Uterus (tissue), 4 donors: Measurements from ENCODE around the gene CD1C. TPM values are rescaled to one million over a fixed set of nuclear protein-coding genes. Genes with fewer than 3 reads are reported as not detected.
"Not testable (repeated sequence)": the region's sequence is repeated elsewhere in the genome, so short reads cannot be mapped to it uniquely, and the experiment has no call there.

ENCODE experiments used
- DNase-seq, 2 donors: peaks; one replicate each; pipeline ENCODE4 v3.0.0-alpha.2; 2019 to 2020
- H3K27ac ChIP-seq, 2 donors: fragments of 200-600 bp; sonication (generic); 1 replicate in 1 of 2; 2 replicates in 1 of 2; pipeline ENCODE4 v1.5.1; 2016 to 2018
- H3K27me3 ChIP-seq, 2 donors: fragments of 200-600 bp; sonication (generic); one replicate each; pipeline ENCODE4 v1.5.1; 2018 to 2019; ENCODE audit warnings: control low read depth in 1 of 2
- H3K36me3 ChIP-seq, 2 donors: fragments of 200-600 bp; sonication (generic); one replicate each; pipeline ENCODE4 v1.5.1; 2019; ENCODE audit warnings: control low read depth in 1 of 2
- H3K4me1 ChIP-seq, 2 donors: fragments of 200-600 bp; sonication (generic); one replicate each; pipeline ENCODE4 v1.5.1; 2018 to 2019; ENCODE audit warnings: control low read depth in 1 of 2
- H3K4me3 ChIP-seq, 2 donors: fragments of 200-600 bp; sonication (generic); 1 replicate in 1 of 2; 2 replicates in 1 of 2; pipeline ENCODE4 v1.5.1; 2018 to 2019; ENCODE audit warnings: mild to moderate bottlenecking in 1 of 2
- H3K9me3 ChIP-seq, 2 donors: fragments of 200-600 bp; sonication (generic); one replicate each; pipeline ENCODE4 v1.5.1; 2019; ENCODE audit warnings: control low read depth in 1 of 2
- CTCF ChIP-seq, 4 experiments: fragments of 200-600 bp in 2 of 4; fragments of 450-650 bp in 2 of 4; sonication (generic) in 2 of 4; IDR thresholded peaks; one replicate each; pipeline ENCODE4 v1.5.1; 2016 to 2019; ENCODE audit warnings: antibody characterized with exemption in 4 of 4, mild to moderate bottlenecking in 2 of 4, moderate library complexity in 1 of 4
- POLR2A ChIP-seq, 2 donors: fragments of 450-650 bp; IDR thresholded peaks; one replicate each; pipeline ENCODE4 v1.6.1; 2016; ENCODE audit warnings: antibody characterized with exemption in 2 of 2, mild to moderate bottlenecking in 1 of 2, moderate library complexity in 1 of 2
- intact Hi-C: fragments of 100-400 bp; cut with DNase I; formaldehyde crosslinking; loops from one replicate; pipeline ENCODE4 v1.15.1; 2023; ENCODE audit warnings: low total_unique reads
- total RNA-seq, 4 donors: library from RNA; depleted of rRNA in 3 of 4; stranded (reverse); fragments of >200 nt in 3 of 4; gene quantifications; one replicate each; pipeline versions ENCODE4 v1.1.0 to v1.2.4, GENCODE V29; 2014 to 2023
- donor health status: DM: yes; HTN: yes; CAD: no.

The CD1C gene
- total RNA-seq, 4 donors from 2014 or later: 0.55 to 1.9 TPM; not detected in 2

GRCh38 chr1:158334526-158335212, 44.9 kb downstream of the CD1C start:
- H3K27ac ChIP-seq: no peak overlapping the region
- intact Hi-C loops: no loop called here
- no peaks in the 10 kb centered on the region for H3K9me3 ChIP-seq
- TF ChIP-seq POLR2A (IDR thresholded peaks at IDR 0.05) (no peak), CTCF (IDR thresholded peaks at IDR 0.05) (no peak)
- no peaks in the 10 kb centered on the region for H3K27me3 ChIP-seq
- no peaks in the 10 kb centered on the region for H3K36me3 ChIP-seq
- H3K4me3 ChIP-seq: no peak overlapping the region
- H3K4me1 ChIP-seq: no peaks in the 10 kb centered on the region
- DNase-seq: no peak

GRCh38 chr1:158335213-158335532, 45.5 kb downstream of the CD1C start:
- intact Hi-C loops: no loop called here
- TF ChIP-seq CTCF (IDR thresholded peaks at IDR 0.05) (no peak), POLR2A (IDR thresholded peaks at IDR 0.05) (no peak)
- Histone ChIP-seq H3K4me3 (no peak overlapping the region), H3K36me3 (no peaks in the 10 kb centered on the region), H3K4me1 (no peaks in the 10 kb centered on the region), H3K27ac (no peak overlapping the region), H3K9me3 (no peaks in the 10 kb centered on the region), H3K27me3 (no peaks in the 10 kb centered on the region)
- no peak for DNase-seq

GRCh38 chr1:158336413-158336812, 46.7 kb downstream of the CD1C start:
- H3K9me3 ChIP-seq, intact Hi-C loops, DNase-seq, H3K27ac ChIP-seq, H3K27me3 ChIP-seq, H3K4me3 ChIP-seq, H3K4me1 ChIP-seq, H3K36me3 ChIP-seq: not testable (repeated sequence)

Other genes starting within 250 kb of the CD1C start
- gene CD1D, start 109.0 kb upstream of the CD1C start, total RNA-seq: 1 to 10 TPM; 1.5 to 3.4 (median 1.8) TPM
- gene CD1A, start 35.5 kb upstream of the CD1C start, total RNA-seq: not detected
- gene CD1B, start 41.6 kb downstream of the CD1C start, total RNA-seq: not detected
- gene CD1E, start 64.0 kb downstream of the CD1C start, total RNA-seq: under 1 TPM in 1 of 4 donors, not detected in 3; 0.21 TPM
- gene OR10T2, start 109.5 kb downstream of the CD1C start, total RNA-seq: not detected
- not detected for gene OR10K2, start 136.3 kb downstream of the CD1C start, total RNA-seq
- not detected for gene OR10K1, start 171.9 kb downstream of the CD1C start, total RNA-seq
- not detected for gene OR10R2, start 182.3 kb downstream of the CD1C start, total RNA-seq